GM12878 (cell line): ENCODE results near the gene DDX24. TPM values are rescaled to one million over a fixed set of nuclear protein-coding genes. Genes with fewer than 3 reads are reported as not detected.

Experiments used
- BCL11A ChIP-seq: IDR thresholded peaks from 2 replicates; pipeline ENCODE4 v1.6.1; 2011; ENCODE audit warnings: low read depth, low read length
- BHLHE40 ChIP-seq, 2 experiments: fragments of 450-650 bp in 1 of 2; IDR thresholded peaks; 2 replicates each; pipeline ENCODE4 v1.6.1; 2011 to 2017; ENCODE audit warnings: low read depth in 2 of 2, borderline replicate concordance in 1 of 2, improper control_type of control experiment in 1 of 2, low read length in 1 of 2, mild to moderate bottlenecking in 1 of 2
- CREM ChIP-seq: IDR thresholded peaks from 2 replicates; pipeline ENCODE4 v1.6.1; 2014; ENCODE audit warnings: antibody characterized with exemption, low read depth
- E4F1 ChIP-seq: fragments of 450-650 bp; IDR thresholded peaks from 2 replicates; pipeline ENCODE4 v1.6.1; 2018; ENCODE audit warnings: borderline replicate concordance, mild to moderate bottlenecking; ENCODE audit not compliant: partially characterized antibody
- EED ChIP-seq: sonication (generic); IDR thresholded peaks from 2 replicates; pipeline ENCODE4 v1.6.1; 2016; ENCODE audit warnings: antibody characterized with exemption, low read depth
- EGR1 ChIP-seq, 2 experiments: IDR thresholded peaks; 1 replicate in 1 of 2; 2 replicates in 1 of 2; pipeline ENCODE4 v1.6.1; 2011 to 2012; ENCODE audit warnings: low read depth in 2 of 2, low read length in 2 of 2, borderline replicate concordance in 1 of 2, mild to moderate bottlenecking in 1 of 2, moderate library complexity in 1 of 2
- FOS ChIP-seq: IDR thresholded peaks from 3 replicates; pipeline ENCODE4 v1.6.1; 2011; ENCODE audit warnings: borderline replicate concordance; ENCODE audit not compliant: insufficient read length; ENCODE audit errors: extremely low read depth
- HDAC6 ChIP-seq: fragments of 200-600 bp; sonication (generic); IDR thresholded peaks from one replicate; pipeline ENCODE4 v1.8.0; 2017; ENCODE audit warnings: antibody characterized with exemption; ENCODE audit not compliant: unreplicated experiment
- IKZF1 ChIP-seq: fragments of 450-650 bp; conservative IDR thresholded peaks from 2 replicates; pipeline ENCODE4 v1.6.1; 2017; ENCODE audit warnings: antibody characterized with exemption, mild to moderate bottlenecking
- KLF5 ChIP-seq: fragments of 450-650 bp; IDR thresholded peaks from 2 replicates; pipeline ENCODE4 v1.6.1; 2014; ENCODE audit warnings: mild to moderate bottlenecking; ENCODE audit not compliant: partially characterized antibody
- MEF2A ChIP-seq: IDR thresholded peaks from 2 replicates; pipeline ENCODE4 v1.6.1; 2011; ENCODE audit warnings: low read depth, mild to moderate bottlenecking, low read length, moderate library complexity; ENCODE audit not compliant: insufficient read depth
- NBN ChIP-seq: fragments of 450-650 bp; IDR thresholded peaks from 2 replicates; pipeline ENCODE4 v1.6.1; 2016
- NR2F1 ChIP-seq: fragments of 450-650 bp; conservative IDR thresholded peaks from 2 replicates; pipeline ENCODE4 v1.6.1; 2017; ENCODE audit warnings: mild to moderate bottlenecking
- PBX3 ChIP-seq: IDR thresholded peaks from 2 replicates; pipeline ENCODE4 v1.6.1; 2011; ENCODE audit warnings: mild to moderate bottlenecking, low read depth, low read length, moderate library complexity; ENCODE audit not compliant: insufficient replicate concordance
- PKNOX1 ChIP-seq: fragments of 450-650 bp; IDR thresholded peaks from 2 replicates; pipeline ENCODE4 v1.6.1; 2016; ENCODE audit warnings: mild to moderate bottlenecking
- RAD51 ChIP-seq: fragments of 450-650 bp; IDR thresholded peaks from 2 replicates; pipeline ENCODE4 v1.6.1; 2016; ENCODE audit warnings: moderate library complexity, mild to moderate bottlenecking, inconsistent platforms
- RB1 ChIP-seq: fragments of 450-650 bp; formaldehyde crosslinking; IDR thresholded peaks from 2 replicates; pipeline ENCODE4 v1.6.1; 2017; ENCODE audit warnings: mild to moderate bottlenecking, borderline replicate concordance
- RELB ChIP-seq: fragments of 450-650 bp; IDR thresholded peaks from 2 replicates; pipeline ENCODE4 v1.6.1; 2017; ENCODE audit warnings: low read depth, mild to moderate bottlenecking, moderate library complexity
- SMAD1 ChIP-seq: fragments of 450-650 bp; IDR thresholded peaks from 2 replicates; pipeline ENCODE4 v1.6.1; 2018; ENCODE audit warnings: mild to moderate bottlenecking, low read depth; ENCODE audit not compliant: partially characterized antibody
- SMAD5 ChIP-seq: IDR thresholded peaks from 2 replicates; pipeline ENCODE4 v1.6.1; 2016; ENCODE audit warnings: antibody characterized with exemption, low read depth
- SP1 ChIP-seq: IDR thresholded peaks from one replicate; pipeline ENCODE4 v1.6.1; 2011; ENCODE audit warnings: low read depth, low read length
- SREBF1 ChIP-seq: IDR thresholded peaks from 2 replicates; pipeline ENCODE4 v1.6.1; 2012; ENCODE audit warnings: mild to moderate bottlenecking, low read length
- ZNF622 ChIP-seq: fragments of 450-650 bp; IDR thresholded peaks from 2 replicates; pipeline ENCODE4 v1.6.1; 2017; ENCODE audit warnings: mild to moderate bottlenecking, inconsistent platforms
- polyA plus RNA-seq, 11 experiments: library from polyadenylated mRNA; depleted of rRNA in 4 of 11; unstranded in 6 of 11; stranded (reverse) in 5 of 11; fragments of >200 nt; fragmentation: Nextera tagmentation in 4 of 11; fragmentation: Illumina TruSeq in 1 of 11; extraction: Ambion mirVana in 4 of 11; extraction: Trizol in 1 of 11; gene quantifications; 1 replicate in 1 of 11; 2 replicates in 10 of 11; pipeline versions ENCODE4 v1.2.1 to v1.2.3, GENCODE V29; 2011 to 2016; ENCODE audit warnings: inconsistent platforms in 2 of 11, missing spikeins in 2 of 11, low read depth in 1 of 11
- total RNA-seq, 4 experiments: library from RNA; depleted of rRNA in 3 of 4; stranded (reverse); fragments of >200 nt in 3 of 4; fragmentation: Illumina TruSeq in 1 of 4; extraction: Trizol in 1 of 4; gene quantifications; 2 replicates each; pipeline versions ENCODE4 v1.2.1 to v1.2.3, GENCODE V29; 2013 to 2021

The DDX24 gene
- total and polyA plus RNA-seq, 10 of the 15 experiments (the other 5 are each of a cell fraction or from before 2014, with no cell fraction given), result 137 to 266 (median 184) TPM

- TF ChIP-seq MEF2A, result no peak
- peak; percentile 98 for TF ChIP-seq PBX3
- TF ChIP-seq SREBF1, result no peak
- TF ChIP-seq NR2F1, result peak; percentile 43; the same call in 1 of the 2 replicates
- no peak for TF ChIP-seq HDAC6
- peak; percentile 85 for TF ChIP-seq NBN
- TF ChIP-seq E4F1, result peak; percentile 82
- no peak for TF ChIP-seq ZNF622
- TF ChIP-seq IKZF1, result peak; percentile 52; the same call in 1 of the 2 replicates
- peak; percentile 37; the same call in 1 of the 2 replicates for TF ChIP-seq RAD51
- TF ChIP-seq SMAD1, result no peak
- TF ChIP-seq RB1, result 0 out of 2 replicates have a peak, but pooled peaks have one; percentile 21
- TF ChIP-seq CREM, result peak; percentile 89
- peak; percentile 100 for TF ChIP-seq SP1
- TF ChIP-seq EGR1 (IDR thresholded peaks at IDR 0.05; ENCODE audit: borderline replicate concordance in 1 of 2, low read depth in 2 of 2, low read length in 2 of 2), result peak in 1 of 2 experiments; percentile 77; a peak in 2 of 3 replicates
- peak; percentile 21 to 66; a peak in 2 of 4 replicates for TF ChIP-seq BHLHE40 (IDR thresholded peaks at IDR 0.05; ENCODE audit: borderline replicate concordance in 1 of 2, low read depth in 2 of 2, low read length in 1 of 2)
- TF ChIP-seq RELB, result peak; percentile 93
- TF ChIP-seq KLF5, result peak; percentile 51
- no peak for TF ChIP-seq SMAD5
- peak; percentile 71 for TF ChIP-seq FOS
- TF ChIP-seq EED, result 0 out of 2 replicates have a peak, but pooled peaks have one; percentile 27
- peak; percentile 98 for TF ChIP-seq PKNOX1
- no peak for TF ChIP-seq BCL11A
Observed at GRCh38 chr14:94026173-94026888, 54.7 kb downstream of the DDX24 start, which contains the start of gene OTUB2 (continued).
